Measurements from ENCODE around the gene COL6A6. TPM values are rescaled to one million over a fixed set of nuclear protein-coding genes. Genes with fewer than 3 reads are reported as not detected.

The COL6A6 gene
- total RNA-seq, 4 donors from 2014 or later, result under 0.01 TPM; not detected in 2

GRCh38 chr3:130480736-130481135 lies 36.2 kb upstream of the COL6A6 start:
- no peak for DNase-seq
- H3K4me3 ChIP-seq, result no peak overlapping the region
- in situ Hi-C loops (cut with MboI; ENCODE audit: low pct_ligation_motif_present in 1 of 4, low pct_unique_long_range_greater_than_20kb in 1 of 4, low sequenced_read_pairs in 3 of 4), result loop anchor here in 1 of 4 donors (25.0 kb wide), 1 partner anchor 107 kb away; no protein-coding TSS in a partner anchor
- intact Hi-C loops (cut with DNase I; ENCODE audit: low total_unique reads), result no loop called here
- no peaks in the 10 kb centered on the region for H3K4me1 ChIP-seq
- H3K27ac ChIP-seq, result no peak overlapping the region
- WGBS, 2 donors (ENCODE audit: low coverage in 1 of 2), result 23 to 32% methylated on average over 4 of the region's 4 CpGs
- TF ChIP-seq CTCF (IDR thresholded peaks at IDR 0.05), result peak in 1 of 5 experiments; percentile 13
- TF ChIP-seq POLR2A (IDR thresholded peaks at IDR 0.05), result no peak
- TF ChIP-seq POLR2AphosphoS5 (IDR thresholded peaks at IDR 0.05), result no peak
- no peaks in the 10 kb centered on the region for H3K9me3 ChIP-seq
- H3K27me3 ChIP-seq, result no peaks in the 10 kb centered on the region
- no peaks in the 10 kb centered on the region for H3K36me3 ChIP-seq

- 81 to 86% methylated on average over 1 of the region's 1 CpG for WGBS, 2 donors (ENCODE audit: low coverage in 1 of 2)
- no peak for DNase-seq
- H3K9me3 ChIP-seq, result no peaks in the 10 kb centered on the region
- no peaks in the 10 kb centered on the region for H3K4me1 ChIP-seq
- no peaks in the 10 kb centered on the region for H3K36me3 ChIP-seq
- H3K27ac ChIP-seq, result no peak overlapping the region
- H3K27me3 ChIP-seq, result no peaks in the 10 kb centered on the region
- TF ChIP-seq POLR2A (IDR thresholded peaks at IDR 0.05), result no peak
- TF ChIP-seq POLR2AphosphoS5 (IDR thresholded peaks at IDR 0.05), result no peak
- TF ChIP-seq EP300 (IDR thresholded peaks at IDR 0.05; ENCODE audit: low read depth), result no peak
- TF ChIP-seq CTCF (IDR thresholded peaks at IDR 0.05), result no peak
- intact Hi-C loops (cut with DNase I; ENCODE audit: low total_unique reads), result no loop called here
- in situ Hi-C loops (cut with MboI; ENCODE audit: low pct_ligation_motif_present in 1 of 4, low pct_unique_long_range_greater_than_20kb in 1 of 4, low sequenced_read_pairs in 3 of 4), result loop anchor here in 1 of 4 donors (25.0 kb wide), 1 partner anchor 99 kb away; no protein-coding TSS in a partner anchor
- H3K4me3 ChIP-seq, result no peak overlapping the region
Measured at GRCh38 chr3:130488288-130488687, 28.7 kb upstream of the COL6A6 start.

GRCh38 chr3:130488769-130489450 lies 28.1 kb upstream of the COL6A6 start:
- Histone ChIP-seq H3K27me3 (no peaks in the 10 kb centered on the region), H3K9me3 (no peaks in the 10 kb centered on the region), H3K27ac (no peak overlapping the region), H3K36me3 (no peaks in the 10 kb centered on the region), H3K4me1 (no peaks in the 10 kb centered on the region), H3K4me3 (no peak overlapping the region)
- TF ChIP-seq POLR2AphosphoS5 (IDR thresholded peaks at IDR 0.05), result no peak
- TF ChIP-seq CTCF (IDR thresholded peaks at IDR 0.05), result no peak
- TF ChIP-seq POLR2A (IDR thresholded peaks at IDR 0.05), result no peak
- TF ChIP-seq EP300 (IDR thresholded peaks at IDR 0.05; ENCODE audit: low read depth), result no peak
- in situ Hi-C loops (cut with MboI; ENCODE audit: low pct_ligation_motif_present in 1 of 4, low pct_unique_long_range_greater_than_20kb in 1 of 4, low sequenced_read_pairs in 3 of 4) (loop anchor here in 1 of 4 donors (25.0 kb wide), 1 partner anchor 98 kb away; no protein-coding TSS in a partner anchor), intact Hi-C loops (cut with DNase I; ENCODE audit: low total_unique reads) (no loop called here)
- DNase-seq, result no peak
- WGBS, 2 donors (ENCODE audit: low coverage in 1 of 2), result 43 to 63% methylated on average over 1 to 2 of the region's 2 CpGs

- WGBS, 2 donors (ENCODE audit: low coverage in 1 of 2), result 55 to 83% methylated on average over 1 of the region's 1 CpG
- in situ Hi-C loops (cut with MboI; ENCODE audit: low pct_ligation_motif_present in 1 of 4, low pct_unique_long_range_greater_than_20kb in 1 of 4, low sequenced_read_pairs in 3 of 4), result loop anchor here in 1 of 4 donors (25.0 kb wide), 1 partner anchor 97 kb away; no protein-coding TSS in a partner anchor
Measured at GRCh38 chr3:130490241-130490640, 26.7 kb upstream of the COL6A6 start.

More at GRCh38 chr3:130490241-130490640, 26.7 kb upstream of the COL6A6 start:
- H3K4me3 ChIP-seq, result no peak overlapping the region
- no peak for DNase-seq
- intact Hi-C loops (cut with DNase I; ENCODE audit: low total_unique reads), result no loop called here
- H3K36me3 ChIP-seq, result no peaks in the 10 kb centered on the region
- TF ChIP-seq EP300 (IDR thresholded peaks at IDR 0.05; ENCODE audit: low read depth) (no peak), POLR2A (IDR thresholded peaks at IDR 0.05) (no peak), POLR2AphosphoS5 (IDR thresholded peaks at IDR 0.05) (no peak)
- no peaks in the 10 kb centered on the region for H3K27me3 ChIP-seq
- H3K4me1 ChIP-seq, result no peaks in the 10 kb centered on the region
- H3K9me3 ChIP-seq, result no peaks in the 10 kb centered on the region
- no peak overlapping the region for H3K27ac ChIP-seq
